ENCODE data around the gene SENP5.
"Not testable (repeated sequence)": the region's sequence is repeated elsewhere in the genome, so short reads cannot be mapped to it uniquely, and the experiment has no call there.

- not testable (repeated sequence) for TF ChIP-seq MAX (IDR thresholded peaks at IDR 0.05); NR2F2 (IDR thresholded peaks at IDR 0.05); CTCF (IDR thresholded peaks at IDR 0.05; ENCODE audit: low read depth, low read length, missing input control); JUND (IDR thresholded peaks at IDR 0.05)
These were observed 23.2 kb upstream of the SENP5 start for GRCh38 chr3:196844235-196845219.
